HL-60 (cell line): ENCODE data around the gene HK3.

Experiments
- GABPA ChIP-seq: IDR thresholded peaks from 2 replicates; pipeline ENCODE4 v1.6.1; 2012; ENCODE audit warnings: low read depth
- POLR2AphosphoS5 ChIP-seq: IDR thresholded peaks from 2 replicates; pipeline ENCODE4 v1.6.1; 2012; ENCODE audit warnings: low read depth
- TF ChIP-seq, protein P1 (sequence below): IDR thresholded peaks from one replicate; pipeline ENCODE4 v1.5.1; 2011; ENCODE audit warnings: low read length, control low read depth, inconsistent platforms; ENCODE audit not compliant: insufficient read depth
- TF ChIP-seq, protein P2 (sequence below): IDR thresholded peaks from 2 replicates; pipeline ENCODE4 v1.6.1; 2012; ENCODE audit warnings: low read depth; ENCODE audit not compliant: insufficient replicate concordance

DNA sequence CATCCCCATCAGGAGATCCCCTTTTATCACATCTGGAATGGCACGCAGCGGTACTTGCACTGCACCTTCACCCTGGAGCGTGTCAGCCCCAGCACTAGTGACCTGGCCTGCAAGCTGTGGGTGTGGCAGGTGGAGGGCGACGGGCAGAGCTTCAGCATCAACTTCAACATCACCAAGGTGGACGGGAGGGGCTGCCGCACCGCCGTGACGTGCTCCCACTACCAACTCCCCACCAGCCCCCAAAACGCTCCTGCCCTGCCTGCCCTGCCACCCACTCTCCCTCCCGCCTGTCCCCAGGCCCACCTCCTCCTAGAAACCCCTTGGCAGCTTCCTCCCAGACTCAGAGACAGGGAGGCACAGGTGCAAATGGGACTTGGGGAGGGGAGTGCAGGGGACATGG, 20.7 kb downstream of the HK3 start:
- TF ChIP-seq, protein P1, sequence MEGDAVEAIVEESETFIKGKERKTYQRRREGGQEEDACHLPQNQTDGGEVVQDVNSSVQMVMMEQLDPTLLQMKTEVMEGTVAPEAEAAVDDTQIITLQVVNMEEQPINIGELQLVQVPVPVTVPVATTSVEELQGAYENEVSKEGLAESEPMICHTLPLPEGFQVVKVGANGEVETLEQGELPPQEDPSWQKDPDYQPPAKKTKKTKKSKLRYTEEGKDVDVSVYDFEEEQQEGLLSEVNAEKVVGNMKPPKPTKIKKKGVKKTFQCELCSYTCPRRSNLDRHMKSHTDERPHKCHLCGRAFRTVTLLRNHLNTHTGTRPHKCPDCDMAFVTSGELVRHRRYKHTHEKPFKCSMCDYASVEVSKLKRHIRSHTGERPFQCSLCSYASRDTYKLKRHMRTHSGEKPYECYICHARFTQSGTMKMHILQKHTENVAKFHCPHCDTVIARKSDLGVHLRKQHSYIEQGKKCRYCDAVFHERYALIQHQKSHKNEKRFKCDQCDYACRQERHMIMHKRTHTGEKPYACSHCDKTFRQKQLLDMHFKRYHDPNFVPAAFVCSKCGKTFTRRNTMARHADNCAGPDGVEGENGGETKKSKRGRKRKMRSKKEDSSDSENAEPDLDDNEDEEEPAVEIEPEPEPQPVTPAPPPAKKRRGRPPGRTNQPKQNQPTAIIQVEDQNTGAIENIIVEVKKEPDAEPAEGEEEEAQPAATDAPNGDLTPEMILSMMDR: no peak
- TF ChIP-seq POLR2AphosphoS5: no peak
- TF ChIP-seq, protein P2, sequence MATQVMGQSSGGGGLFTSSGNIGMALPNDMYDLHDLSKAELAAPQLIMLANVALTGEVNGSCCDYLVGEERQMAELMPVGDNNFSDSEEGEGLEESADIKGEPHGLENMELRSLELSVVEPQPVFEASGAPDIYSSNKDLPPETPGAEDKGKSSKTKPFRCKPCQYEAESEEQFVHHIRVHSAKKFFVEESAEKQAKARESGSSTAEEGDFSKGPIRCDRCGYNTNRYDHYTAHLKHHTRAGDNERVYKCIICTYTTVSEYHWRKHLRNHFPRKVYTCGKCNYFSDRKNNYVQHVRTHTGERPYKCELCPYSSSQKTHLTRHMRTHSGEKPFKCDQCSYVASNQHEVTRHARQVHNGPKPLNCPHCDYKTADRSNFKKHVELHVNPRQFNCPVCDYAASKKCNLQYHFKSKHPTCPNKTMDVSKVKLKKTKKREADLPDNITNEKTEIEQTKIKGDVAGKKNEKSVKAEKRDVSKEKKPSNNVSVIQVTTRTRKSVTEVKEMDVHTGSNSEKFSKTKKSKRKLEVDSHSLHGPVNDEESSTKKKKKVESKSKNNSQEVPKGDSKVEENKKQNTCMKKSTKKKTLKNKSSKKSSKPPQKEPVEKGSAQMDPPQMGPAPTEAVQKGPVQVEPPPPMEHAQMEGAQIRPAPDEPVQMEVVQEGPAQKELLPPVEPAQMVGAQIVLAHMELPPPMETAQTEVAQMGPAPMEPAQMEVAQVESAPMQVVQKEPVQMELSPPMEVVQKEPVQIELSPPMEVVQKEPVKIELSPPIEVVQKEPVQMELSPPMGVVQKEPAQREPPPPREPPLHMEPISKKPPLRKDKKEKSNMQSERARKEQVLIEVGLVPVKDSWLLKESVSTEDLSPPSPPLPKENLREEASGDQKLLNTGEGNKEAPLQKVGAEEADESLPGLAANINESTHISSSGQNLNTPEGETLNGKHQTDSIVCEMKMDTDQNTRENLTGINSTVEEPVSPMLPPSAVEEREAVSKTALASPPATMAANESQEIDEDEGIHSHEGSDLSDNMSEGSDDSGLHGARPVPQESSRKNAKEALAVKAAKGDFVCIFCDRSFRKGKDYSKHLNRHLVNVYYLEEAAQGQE: no peak
- no peak for TF ChIP-seq GABPA
